ENCODE measurements around the gene PDXP.
A peak's percentile ranks its signal among the peaks of the same experiment; 100 is the strongest.
"Not testable (repeated sequence)": the region's sequence is repeated elsewhere in the genome, so short reads cannot be mapped to it uniquely, and the experiment has no call there.

The PDXP gene

DNA sequence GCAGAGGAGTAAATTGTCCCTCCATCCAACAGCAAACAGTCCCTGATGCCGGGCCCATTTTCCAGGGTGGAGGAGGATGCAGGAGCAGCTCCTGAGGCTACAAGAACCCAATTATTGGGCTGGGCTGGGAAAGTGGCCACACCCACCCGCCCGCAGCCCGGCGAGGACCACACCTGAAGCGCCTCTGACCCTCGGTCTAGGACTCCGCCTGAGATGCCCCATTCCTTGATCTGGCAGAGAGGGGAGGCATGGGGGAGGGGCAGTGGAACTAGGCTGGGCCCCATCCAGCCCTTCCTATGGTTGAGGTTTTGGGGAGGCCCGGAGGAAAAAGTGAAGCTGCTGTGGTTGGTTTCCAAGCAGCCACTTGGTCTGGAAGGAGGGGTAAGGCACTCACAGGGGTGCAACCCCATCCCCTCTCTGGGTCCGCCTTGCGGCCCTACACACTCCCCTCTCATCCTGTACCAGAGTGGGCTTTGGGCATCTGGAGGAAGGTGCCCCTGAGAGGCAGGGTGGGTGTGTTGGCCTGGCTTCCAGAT lies 14.5 kb downstream of the PDXP start:
- no peak for DNase-seq (ENCODE audit: low read depth in 2 of 2, low spot score in 1 of 2)

DNA sequence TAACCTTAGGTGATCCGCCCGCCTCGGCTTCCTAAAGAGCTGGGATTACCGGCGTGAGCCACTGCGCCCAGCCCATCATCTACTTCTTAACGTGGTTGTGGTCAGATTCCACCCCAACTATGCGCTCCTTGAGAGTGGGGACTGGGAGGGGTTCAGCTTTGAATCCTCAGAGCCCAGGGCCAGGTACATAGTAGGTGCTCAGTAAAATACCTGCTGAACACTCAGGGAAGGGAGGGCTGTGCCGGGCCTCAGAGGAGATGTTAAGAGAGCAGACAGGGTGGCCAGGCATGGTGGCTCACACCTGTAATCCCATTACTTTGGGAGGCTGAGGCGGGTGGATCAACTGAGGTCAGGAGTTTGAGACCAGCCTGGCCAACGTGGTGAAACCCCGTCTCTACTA lies 15.7 kb downstream of the PDXP start:
- no peak for DNase-seq (ENCODE audit: low read depth in 2 of 2, low spot score in 1 of 2)

GRCh38 chr22:37674951-37675929 lies 16.7 kb downstream of the PDXP start, which contains the start of gene LGALS1:
Gene LGALS1, plus strand, starts transcription at chr22:37675636. Its CDS starts 67 bp downstream, at chr22:37675703.
- peak in 1 of 2 donors; percentile 34 for DNase-seq (ENCODE audit: low read depth in 2 of 2, low spot score in 1 of 2)

GRCh38 chr22:37675930-37676735 lies 17.6 kb downstream of the PDXP start:
- peak in 1 of 2 donors; percentile 29 for DNase-seq (ENCODE audit: low read depth in 2 of 2, low spot score in 1 of 2)

DNA sequence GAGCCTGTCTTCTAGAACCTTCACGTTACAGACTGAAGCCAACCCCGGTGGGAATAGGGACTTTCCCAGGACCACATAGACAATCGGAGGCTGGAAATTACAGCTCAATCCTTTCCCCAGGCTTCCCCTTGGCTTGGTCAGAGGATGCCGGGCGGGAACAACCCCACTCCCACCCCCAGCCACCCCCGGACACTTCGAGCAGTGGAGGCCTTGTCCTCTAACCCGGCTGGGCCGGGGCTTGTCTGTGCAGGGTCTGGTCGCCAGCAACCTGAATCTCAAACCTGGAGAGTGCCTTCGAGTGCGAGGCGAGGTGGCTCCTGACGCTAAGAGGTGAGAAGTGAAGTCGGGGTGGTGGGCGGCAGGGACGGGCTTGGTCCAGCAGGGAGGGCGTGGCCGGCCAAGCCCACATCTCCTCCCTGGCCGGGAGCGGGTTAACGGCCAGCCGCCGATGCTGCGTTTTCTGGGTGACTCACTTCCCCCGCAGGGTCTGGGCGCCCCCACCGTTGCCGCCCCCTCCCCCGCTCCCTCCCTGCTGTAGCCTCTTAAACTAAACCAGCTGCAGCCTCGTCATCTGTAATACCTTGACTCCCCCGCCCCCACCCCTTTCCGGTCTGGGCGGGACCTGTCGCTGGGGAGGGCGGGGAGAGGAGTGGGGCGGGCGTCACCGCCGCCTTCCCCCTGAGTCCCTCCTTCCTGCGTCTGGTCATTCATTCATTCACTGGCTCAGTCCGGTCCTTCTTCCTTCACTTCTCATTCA lies 18.4 kb downstream of the PDXP start:
- peak; percentile 89 to 92 for DNase-seq (ENCODE audit: low read depth in 2 of 2, low spot score in 1 of 2)

GRCh38 chr22:37677493-37677974 lies 19.0 kb downstream of the PDXP start:
- DNase-seq (ENCODE audit: low read depth in 2 of 2, low spot score in 1 of 2) = no peak

- no peak for DNase-seq (ENCODE audit: low read depth in 2 of 2, low spot score in 1 of 2)
Observed at GRCh38 chr22:37678372-37678771, 19.8 kb downstream of the PDXP start.

DNA sequence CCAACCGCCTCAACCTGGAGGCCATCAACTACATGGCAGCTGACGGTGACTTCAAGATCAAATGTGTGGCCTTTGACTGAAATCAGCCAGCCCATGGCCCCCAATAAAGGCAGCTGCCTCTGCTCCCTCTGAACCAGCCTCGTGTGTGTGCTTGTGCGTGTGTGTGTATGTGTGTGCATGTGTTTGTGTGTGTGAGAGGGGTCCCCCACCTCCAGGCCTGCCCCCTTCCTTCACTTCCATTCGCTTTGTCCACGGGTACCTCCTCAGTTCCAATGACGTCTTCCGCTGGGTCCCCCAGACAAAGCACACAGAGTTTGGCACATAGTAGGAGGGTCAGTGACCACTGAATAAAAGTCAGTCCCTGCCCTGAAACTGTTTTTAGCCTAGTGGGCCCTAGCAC lies 21.1 kb downstream of the PDXP start:
- no peak for DNase-seq (ENCODE audit: low read depth in 2 of 2, low spot score in 1 of 2)

DNA sequence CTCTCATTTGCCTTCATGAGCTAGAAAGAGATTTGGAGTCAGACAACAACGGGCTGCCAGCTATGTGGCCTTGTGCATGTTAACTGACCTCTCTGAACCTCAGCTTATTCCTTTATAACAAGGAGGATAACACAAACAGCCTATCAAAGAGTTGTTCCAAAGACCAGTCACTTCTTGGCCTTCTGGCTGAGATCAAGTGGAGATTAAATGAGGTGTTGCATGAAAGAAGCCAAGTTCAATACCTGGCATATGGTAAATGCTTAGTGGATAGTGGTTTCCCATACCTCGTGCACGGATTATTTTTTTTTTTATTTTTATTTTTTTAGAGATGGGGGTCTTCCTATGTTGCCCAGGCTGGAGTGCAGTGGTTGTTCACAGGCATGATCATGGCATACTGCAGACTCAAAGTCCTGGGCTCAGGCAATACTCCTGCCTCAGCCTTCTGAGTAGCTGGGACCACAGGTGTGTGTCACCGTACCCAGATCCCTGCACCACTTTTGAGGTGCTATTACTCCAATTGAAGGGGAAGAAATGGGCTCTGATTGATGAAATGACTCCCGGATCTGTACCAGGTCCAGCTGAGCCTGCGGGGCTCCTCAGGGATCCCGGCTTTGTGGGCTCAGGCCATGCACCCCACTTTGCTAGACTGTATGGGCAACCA lies 21.8 kb downstream of the PDXP start:
- no peak for DNase-seq (ENCODE audit: low read depth in 2 of 2, low spot score in 1 of 2)

- DNase-seq (ENCODE audit: low read depth in 2 of 2, low spot score in 1 of 2) = no peak
Observed at GRCh38 chr22:37681001-37681424, 22.5 kb downstream of the PDXP start.

GRCh38 chr22:37681556-37682049 lies 23.1 kb downstream of the PDXP start:
- DNase-seq (ENCODE audit: low read depth in 2 of 2, low spot score in 1 of 2) = peak; percentile 33 to 50

GRCh38 chr22:37684803-37685615 lies 26.5 kb downstream of the PDXP start:
- no peak for DNase-seq (ENCODE audit: low read depth in 2 of 2, low spot score in 1 of 2)

- peak; percentile 51 to 54 for DNase-seq (ENCODE audit: low read depth in 2 of 2, low spot score in 1 of 2)
Observed at GRCh38 chr22:37686002-37686982, 27.8 kb downstream of the PDXP start, which contains the start of gene NOL12. Gene NOL12, plus strand, starts transcription at chr22:37686343. Its CDS starts 50 bp downstream, at chr22:37686393.

GRCh38 chr22:37690407-37690806 lies 31.9 kb downstream of the PDXP start:
- no peak for DNase-seq (ENCODE audit: low read depth in 2 of 2, low spot score in 1 of 2)

DNA sequence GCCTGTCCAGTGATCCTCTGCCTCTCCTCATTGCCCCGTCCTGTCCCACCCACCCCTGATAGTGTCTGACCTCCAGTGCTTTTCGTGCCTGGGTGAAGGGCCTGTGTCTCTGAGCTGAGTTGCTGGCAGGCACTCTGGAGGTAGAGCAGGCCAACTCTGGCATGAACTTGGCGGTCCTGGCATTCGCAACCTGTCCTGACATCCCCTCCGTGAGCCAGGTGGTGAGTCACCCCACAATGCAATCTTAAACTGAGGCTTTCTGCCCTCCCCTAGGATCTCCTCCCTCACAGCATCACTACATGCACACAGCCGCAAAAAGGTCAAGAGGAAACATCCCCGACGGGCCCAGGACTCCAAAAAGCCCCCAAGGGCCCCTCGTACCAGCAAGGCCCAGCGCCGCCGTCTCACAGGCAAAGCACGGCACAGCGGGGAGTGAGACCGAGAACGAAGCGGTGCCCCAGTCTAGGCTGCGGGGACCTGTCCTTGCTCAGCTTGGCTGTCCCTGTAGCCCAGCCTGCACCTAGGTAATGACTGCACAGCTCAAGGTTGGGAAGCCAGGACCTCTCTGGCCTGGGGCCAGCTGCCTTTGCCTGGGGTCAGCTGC lies 32.5 kb downstream of the PDXP start:
- no peak for DNase-seq (ENCODE audit: low read depth in 2 of 2, low spot score in 1 of 2)

DNA sequence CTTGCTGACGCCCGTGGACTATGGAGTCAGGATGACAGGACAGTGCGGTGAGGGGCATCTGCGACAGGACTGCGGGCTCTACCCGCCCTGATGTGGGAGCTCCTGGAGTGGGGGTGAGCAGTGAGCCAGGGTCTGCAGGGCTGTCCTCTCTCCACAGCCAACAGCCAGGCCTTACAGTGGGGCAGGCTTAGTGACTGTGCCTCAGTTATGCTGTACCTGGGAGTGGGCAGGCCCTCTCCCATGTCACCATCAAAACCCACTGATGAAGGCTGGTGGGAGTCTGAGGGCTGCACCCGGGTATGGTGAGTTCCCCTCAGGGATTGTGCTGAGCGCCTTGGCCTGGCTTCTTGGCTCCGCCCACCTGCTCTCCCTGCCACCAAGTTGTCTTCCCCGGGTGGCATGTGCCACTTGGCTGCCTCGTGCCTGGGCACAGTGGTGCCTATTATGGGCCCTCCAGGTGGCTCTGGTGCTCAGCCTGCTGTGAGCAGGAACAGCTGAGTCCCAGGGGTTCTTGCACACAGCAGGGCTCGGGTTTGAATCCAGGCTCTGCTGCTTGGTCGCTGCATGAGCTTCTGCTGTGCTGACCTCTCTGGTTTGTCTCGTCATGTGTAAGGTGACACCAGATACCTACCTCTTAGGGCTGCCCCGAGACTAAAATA lies 34.2 kb downstream of the PDXP start:
- DNase-seq (ENCODE audit: low read depth in 2 of 2, low spot score in 1 of 2) = no peak

GRCh38 chr22:37694131-37694530 lies 35.6 kb downstream of the PDXP start:
- not testable (repeated sequence) for DNase-seq (ENCODE audit: low read depth in 2 of 2, low spot score in 1 of 2)
